HL-60 (cell line): Measurements from ENCODE around the gene AMH.
A peak's percentile ranks its signal among the peaks of the same experiment; 100 is the strongest.

Source experiments
- DNase-seq, 2 experiments: peaks; one replicate each; pipeline ENCODE4 v3.0.0-alpha.2; 2010 to 2020; ENCODE audit warnings: low read depth in 1 of 2, low spot score in 1 of 2
- H3K27ac ChIP-seq: fragments of 250-450 bp; sonication (Bioruptor Pico); replicated peaks from 2 replicates; pipeline ENCODE4 v1.5.1; 2020; ENCODE audit warnings: mild to moderate bottlenecking, moderate library complexity
- H3K27me3 ChIP-seq: fragments of 250-450 bp; sonication (Bioruptor Pico); 2 replicates; pipeline ENCODE4 v1.5.1; 2021; ENCODE audit warnings: mild to moderate bottlenecking, moderate library complexity; ENCODE audit not compliant: insufficient read depth, poor library complexity, severe bottlenecking
- H3K4me3 ChIP-seq: replicated peaks from 2 replicates; pipeline ENCODE4 v1.5.1; 2011; ENCODE audit warnings: mild to moderate bottlenecking, control low read depth, low read length; ENCODE audit not compliant: insufficient read depth
- GABPA ChIP-seq: IDR thresholded peaks from 2 replicates; pipeline ENCODE4 v1.6.1; 2012; ENCODE audit warnings: low read depth
- POLR2AphosphoS5 ChIP-seq: IDR thresholded peaks from 2 replicates; pipeline ENCODE4 v1.6.1; 2012; ENCODE audit warnings: low read depth
- REST ChIP-seq: IDR thresholded peaks from 2 replicates; pipeline ENCODE4 v1.6.1; 2012; ENCODE audit warnings: low read depth; ENCODE audit not compliant: insufficient replicate concordance
- SPI1 ChIP-seq: IDR thresholded peaks from 2 replicates; pipeline ENCODE4 v1.6.1; 2012; ENCODE audit warnings: low read depth, mild to moderate bottlenecking, borderline replicate concordance
- TF ChIP-seq, protein P1 (sequence below): IDR thresholded peaks from one replicate; pipeline ENCODE4 v1.5.1; 2011; ENCODE audit warnings: low read length, control low read depth, inconsistent platforms; ENCODE audit not compliant: insufficient read depth

The AMH gene

DNA sequence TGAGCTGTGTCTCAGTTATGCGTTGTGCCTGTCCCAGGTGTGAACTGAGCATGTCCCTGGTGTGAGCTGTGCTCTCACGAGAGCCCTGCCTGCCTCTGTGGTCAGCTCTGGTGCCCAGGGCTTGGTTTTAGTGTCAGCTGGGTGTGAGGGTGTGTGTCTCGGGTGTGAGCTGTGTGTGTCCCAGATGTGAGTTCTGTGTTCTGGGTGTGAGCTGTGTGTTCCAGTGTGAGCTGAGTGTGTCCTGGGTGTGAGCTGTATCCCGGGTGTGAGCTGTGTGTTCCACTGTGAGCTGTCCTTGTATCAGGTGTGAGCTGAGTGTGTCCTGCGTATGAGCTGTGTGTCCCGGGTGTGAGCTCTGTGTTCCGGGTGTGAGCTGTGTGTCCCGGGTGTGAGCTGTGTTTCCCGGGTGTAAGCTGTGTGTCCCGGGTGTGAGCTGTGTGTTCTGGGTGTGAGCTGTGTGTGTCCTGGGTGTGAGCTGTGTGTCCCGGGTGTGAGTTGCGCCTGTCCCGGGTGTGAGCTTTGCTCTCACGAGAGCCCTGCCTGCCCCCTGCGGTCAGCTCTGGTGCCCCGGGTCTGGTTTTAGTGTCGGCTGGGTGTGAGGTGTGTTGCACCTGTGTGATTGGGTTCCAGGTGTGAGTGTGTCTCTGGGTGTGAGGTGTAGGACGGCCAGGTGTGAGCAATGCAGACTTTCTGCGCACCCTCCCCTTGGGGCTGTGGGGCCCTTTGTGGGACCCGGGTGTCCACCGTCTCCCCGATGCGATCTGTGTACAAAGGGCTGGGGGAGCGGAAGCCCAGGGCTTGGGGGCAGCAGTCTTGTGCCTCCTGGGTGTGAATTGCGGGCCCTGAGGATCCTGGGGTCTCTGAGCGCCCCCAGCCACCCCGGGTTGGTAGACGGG, 39.9 kb downstream of the AMH start:
- H3K4me3 ChIP-seq: peak overlapping the region; percentile 20
- no peaks in the 10 kb centered on the region for H3K27me3 ChIP-seq
- TF ChIP-seq REST (no peak), POLR2AphosphoS5 (no peak), GABPA (no peak), SPI1 (no peak)
- TF ChIP-seq, protein P1, sequence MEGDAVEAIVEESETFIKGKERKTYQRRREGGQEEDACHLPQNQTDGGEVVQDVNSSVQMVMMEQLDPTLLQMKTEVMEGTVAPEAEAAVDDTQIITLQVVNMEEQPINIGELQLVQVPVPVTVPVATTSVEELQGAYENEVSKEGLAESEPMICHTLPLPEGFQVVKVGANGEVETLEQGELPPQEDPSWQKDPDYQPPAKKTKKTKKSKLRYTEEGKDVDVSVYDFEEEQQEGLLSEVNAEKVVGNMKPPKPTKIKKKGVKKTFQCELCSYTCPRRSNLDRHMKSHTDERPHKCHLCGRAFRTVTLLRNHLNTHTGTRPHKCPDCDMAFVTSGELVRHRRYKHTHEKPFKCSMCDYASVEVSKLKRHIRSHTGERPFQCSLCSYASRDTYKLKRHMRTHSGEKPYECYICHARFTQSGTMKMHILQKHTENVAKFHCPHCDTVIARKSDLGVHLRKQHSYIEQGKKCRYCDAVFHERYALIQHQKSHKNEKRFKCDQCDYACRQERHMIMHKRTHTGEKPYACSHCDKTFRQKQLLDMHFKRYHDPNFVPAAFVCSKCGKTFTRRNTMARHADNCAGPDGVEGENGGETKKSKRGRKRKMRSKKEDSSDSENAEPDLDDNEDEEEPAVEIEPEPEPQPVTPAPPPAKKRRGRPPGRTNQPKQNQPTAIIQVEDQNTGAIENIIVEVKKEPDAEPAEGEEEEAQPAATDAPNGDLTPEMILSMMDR: no peak
- peak; percentile 54 to 72 for DNase-seq
- peak overlapping the region; percentile 100 for H3K27ac ChIP-seq

GRCh38 chr19:2289714-2290435, 40.8 kb downstream of the AMH start:
- TF ChIP-seq POLR2AphosphoS5 (peak; percentile 84), SPI1 (peak; percentile 81; the same call in 1 of the 2 replicates), REST (peak; percentile 40), GABPA (0 out of 2 replicates have a peak, but pooled peaks have one; percentile 38)
- TF ChIP-seq, protein P1: no peak
- H3K27me3 ChIP-seq: no peaks in the 10 kb centered on the region
- peak; percentile 88 to 95 for DNase-seq
- peak overlapping the region; percentile 92 for H3K4me3 ChIP-seq
- peak overlapping the region; percentile 100 for H3K27ac ChIP-seq

DNA sequence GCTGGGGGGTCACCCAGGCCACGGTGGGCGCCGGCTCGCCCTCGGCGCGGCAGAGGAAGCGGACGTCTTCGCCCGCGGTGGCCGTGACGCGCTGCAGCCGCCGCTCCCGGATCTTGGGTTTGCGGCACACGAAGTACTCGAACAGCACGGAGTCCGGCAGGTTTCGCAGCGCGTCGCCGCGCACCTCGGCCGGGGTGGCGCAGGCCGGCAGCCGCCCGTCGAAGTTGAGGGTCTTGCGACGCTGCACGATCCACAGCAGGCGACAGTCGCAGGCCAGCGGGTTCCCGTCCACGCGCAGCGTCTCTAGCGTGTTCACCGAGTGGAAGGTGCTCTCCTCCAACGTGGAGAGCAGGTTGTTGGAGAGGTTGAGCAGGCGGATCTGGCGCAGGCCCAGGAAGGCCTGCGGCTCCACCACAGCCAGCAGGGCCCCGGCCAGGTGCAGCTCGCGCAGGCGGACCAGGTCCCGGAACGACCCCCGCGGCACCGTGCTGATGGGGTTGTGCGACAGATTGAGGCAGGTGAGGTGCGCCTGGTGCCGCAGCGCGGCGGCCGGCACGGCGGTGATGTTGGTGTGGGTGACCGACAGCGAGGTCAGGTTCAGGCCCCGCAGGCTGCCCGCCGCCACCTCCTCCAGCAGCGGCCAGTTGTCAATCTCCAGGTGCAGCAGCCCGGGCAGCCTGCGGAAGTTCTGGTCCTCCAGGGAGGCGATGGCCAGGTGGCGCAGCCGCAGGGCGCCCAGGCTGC, 41.5 kb downstream of the AMH start:
- H3K27ac ChIP-seq: peak overlapping the region; percentile 100
- H3K4me3 ChIP-seq: peak overlapping the region; percentile 92
- no peak for DNase-seq
- TF ChIP-seq GABPA: no peak
- TF ChIP-seq SPI1: no peak
- TF ChIP-seq POLR2AphosphoS5: no peak
- no peak for TF ChIP-seq REST
- TF ChIP-seq, protein P1: no peak
- H3K27me3 ChIP-seq: no peaks in the 10 kb centered on the region
